GM21528 (cell line): ENCODE measurements around the gene IRX4.

ENCODE experiments used
- ATAC-seq: cut with Tn5 transposase; IDR thresholded peaks from one replicate; pipeline ENCODE4 v1.9.1; 2021; ENCODE audit warnings: mild to moderate bottlenecking, moderate library complexity; ENCODE audit not compliant: unreplicated experiment, low FRiP score

Gene IRX4

DNA sequence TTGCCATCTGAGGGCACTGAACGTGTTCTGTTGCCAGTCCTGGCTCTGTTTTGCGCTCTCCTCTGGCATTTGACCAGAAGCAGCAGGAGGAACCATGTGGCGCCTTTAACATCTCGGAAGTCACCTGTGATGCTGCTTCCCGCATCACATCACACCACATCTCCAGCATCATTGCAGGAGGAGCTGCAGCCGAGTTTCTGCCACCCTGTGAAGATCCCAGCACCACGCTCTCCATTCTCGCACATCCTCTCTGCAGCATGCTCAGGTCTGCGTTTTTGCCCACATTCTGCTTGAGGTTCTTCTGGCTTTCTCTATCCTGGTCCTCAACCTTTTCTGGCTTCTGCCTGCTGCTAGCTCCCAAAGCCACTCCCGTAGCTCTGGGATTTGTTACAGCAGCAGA, 11.0 kb upstream of the IRX4 start:
- no peak for ATAC-seq

DNA sequence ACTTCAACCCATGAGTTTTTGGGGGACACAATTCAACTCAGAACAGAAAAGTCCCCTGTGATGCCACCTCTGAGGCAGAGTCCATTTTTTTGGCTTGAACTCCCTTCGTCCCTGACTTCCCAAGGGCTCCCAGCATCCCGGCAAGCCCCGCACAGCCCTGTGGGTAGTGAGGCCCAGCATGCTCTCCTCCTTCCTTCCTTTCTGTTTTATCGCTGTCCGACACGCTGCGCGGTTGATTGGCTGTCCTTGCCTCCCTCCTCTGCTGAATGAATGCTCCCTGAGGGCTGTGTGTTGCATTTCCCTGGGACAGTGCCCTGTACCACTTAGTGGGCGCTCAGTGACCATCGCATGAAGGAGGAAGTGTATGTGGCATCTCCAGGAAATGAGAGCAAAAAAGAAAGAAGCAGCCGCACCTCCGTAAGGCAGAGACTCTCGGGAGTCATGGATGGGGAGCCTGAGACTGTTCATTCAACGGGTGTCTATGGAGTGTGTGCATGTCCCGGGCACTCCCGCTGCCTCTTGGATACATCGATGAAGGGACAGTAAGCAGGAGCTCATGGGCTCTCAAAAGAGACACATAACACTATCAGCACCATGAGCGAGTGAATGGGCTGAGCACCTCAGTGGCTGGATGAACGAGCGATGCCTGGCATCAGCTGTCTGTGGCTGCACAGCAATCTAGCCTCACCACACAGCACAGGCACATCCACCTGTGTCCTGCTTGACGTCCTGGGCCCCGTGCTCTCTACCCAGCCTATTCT, 10.1 kb upstream of the IRX4 start:
- no peak for ATAC-seq

DNA sequence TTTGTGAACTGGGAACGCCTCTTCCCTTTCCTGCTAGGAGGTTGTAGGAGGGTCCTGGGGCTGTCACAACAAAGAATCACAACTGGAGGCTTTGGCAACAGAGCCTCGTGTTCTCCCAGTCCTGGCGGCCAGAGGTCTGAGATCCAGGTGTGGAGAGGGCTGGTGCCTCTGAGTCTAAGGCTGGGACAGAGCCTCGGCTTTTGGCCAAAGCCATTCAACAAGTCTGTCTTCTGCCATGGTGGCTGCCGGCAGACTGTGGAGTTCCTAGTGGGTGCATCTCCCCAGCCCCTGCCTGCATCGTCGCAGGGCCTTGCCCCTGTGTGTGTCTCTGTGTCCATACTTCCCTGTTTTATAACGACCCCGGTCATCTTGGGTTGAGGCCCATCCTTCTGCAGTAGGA, 9.5 kb upstream of the IRX4 start:
- ATAC-seq, result no peak

DNA sequence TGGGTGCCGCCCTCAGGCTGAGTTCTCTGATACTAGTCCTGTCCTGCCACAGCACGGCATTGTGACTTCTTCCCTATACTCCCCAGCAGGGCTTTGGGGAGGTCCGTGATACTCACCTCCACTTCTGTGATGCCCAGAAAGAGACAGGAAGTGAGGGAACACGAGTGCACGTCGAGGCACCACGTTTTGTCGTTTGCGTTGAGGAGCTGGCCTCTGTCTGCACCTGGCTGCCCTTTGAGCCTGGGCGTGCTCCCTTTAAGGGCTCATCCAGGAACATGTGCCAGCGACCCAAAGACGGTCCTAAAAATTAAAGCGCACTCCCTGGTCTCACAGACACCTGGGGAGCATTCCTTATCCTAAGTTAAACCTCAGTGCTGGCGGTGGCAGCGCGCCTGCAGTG, 8.7 kb upstream of the IRX4 start:
- ATAC-seq, result no peak

DNA sequence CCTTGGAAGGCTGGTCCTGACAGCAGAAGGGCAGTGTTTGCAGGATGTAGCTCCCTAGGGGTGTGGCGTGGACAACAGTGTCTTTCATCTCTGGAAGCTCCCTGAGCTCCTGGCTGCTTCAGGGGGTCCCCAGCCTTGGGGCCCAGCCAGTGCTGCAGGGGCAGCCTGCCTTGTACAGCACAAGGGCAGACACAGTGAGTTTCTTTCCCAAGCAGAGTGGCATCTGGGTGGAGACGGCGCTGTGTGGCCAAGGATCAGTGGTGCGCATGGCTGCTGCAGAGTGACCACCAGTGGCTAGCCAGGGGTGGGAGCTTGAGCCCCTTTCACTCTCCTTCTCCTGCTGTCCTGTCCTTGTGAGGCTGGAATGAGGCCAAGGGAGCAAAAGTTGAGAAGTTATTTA, 7.6 kb upstream of the IRX4 start:
- ATAC-seq, result no peak

DNA sequence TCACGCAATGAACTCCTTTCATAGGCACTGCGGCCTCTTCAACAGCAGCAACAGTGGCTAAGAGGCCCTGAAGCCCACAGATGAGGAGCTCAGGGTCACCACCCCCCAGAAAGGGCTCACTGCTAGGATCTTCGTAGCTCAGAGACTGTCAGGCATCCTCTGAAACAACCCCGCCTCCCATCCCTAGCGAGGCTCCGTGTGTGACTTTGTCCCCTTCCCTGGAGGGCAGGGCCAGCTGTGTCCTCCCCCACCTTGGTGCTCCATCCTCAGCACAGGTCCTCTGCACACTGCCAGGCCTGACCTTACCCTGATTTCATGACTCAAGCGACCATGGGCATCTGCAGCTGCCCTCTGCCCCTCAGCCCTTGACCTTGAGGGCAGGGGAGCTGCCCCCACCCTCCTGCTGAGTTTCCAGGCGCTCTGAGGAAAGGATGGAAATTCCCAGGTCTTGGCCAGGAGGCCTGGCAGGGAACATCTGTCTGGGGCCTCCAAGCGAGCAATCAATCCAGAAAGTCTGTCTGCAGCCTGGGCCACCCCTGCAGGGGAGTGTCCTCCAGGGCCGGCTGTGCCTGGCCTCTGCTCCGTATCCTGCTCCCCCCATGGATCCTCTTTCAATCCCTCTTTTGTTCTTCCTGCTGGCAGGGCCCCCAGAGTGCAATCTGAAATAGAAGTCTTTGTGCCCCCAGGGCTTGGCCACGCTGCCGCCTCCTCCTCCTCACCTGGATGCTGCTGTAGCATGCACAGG, 6.8 kb upstream of the IRX4 start:
- ATAC-seq, result no peak

DNA sequence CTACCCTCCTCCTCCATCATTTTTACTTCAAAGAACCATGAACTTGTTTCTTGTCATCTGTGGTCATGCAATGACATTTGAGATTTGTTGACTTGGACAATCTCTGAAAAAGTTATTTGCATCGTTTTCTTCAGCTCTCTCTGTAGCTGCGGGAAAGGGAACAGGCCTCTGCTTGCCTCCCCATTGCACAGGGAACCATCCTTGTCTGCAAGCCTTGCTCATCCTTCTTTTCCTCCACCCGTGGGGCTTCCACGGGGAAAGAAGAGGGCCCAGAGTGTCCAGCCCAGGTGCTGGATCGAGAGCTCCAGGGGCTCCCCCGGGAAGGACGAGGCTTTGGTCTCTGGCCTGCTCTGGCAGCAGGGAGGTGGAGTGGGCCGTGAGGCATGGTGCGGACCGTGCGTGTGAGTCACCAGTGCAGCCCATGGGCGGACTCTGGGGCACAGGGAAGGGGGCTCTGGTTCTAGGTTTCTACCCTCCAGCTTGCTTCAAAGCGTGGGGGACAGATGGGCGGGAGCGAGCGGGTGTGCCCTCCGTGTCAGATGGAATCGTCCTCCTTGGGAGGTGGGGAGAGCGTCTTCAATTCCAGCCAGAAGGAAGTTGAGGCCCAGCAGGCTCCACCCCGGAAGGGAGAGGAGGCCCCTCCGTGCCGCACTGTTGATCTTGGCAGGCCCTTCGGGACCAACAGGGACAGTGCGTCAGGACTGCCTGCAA, 6.0 kb upstream of the IRX4 start:
- no peak for ATAC-seq

DNA sequence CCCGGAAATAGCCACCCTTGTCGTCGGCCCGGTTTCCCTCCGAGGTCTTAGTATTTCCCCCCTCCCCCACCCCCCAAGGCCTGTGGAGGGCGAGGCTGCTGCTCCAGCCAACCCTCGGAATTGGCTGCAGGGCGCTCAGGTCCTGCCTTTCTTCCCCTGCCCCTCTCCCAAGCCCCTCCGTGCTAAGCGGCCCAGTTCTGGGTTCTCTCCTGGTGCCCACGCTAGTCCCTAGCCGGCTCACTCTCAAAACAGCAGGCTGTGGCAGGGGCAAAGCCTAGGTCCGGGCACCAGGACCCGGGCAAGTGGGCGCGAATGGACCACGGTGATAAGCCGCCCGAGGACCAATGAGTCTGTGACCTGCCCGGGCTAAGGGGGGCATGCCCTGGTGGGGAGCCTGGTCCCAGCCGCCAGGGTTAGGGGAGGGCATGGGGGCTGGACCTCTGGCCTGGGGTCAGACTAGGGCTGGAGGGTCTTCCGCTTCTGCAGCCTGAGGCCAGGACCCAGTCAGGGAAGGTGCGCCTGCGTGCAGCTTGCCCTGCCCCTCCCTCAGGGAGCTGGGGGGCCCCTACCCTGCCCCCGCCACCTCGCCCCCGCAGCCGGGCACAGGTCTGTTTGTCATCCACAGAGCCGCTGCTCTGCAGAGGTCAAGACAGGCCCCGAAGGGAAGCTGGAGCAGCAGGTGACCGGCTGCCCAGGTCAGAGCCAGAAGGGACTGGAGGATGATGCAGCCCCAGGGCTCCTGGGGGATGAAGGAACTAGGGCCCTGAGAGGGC, 5.0 kb upstream of the IRX4 start:
- no peak for ATAC-seq

DNA sequence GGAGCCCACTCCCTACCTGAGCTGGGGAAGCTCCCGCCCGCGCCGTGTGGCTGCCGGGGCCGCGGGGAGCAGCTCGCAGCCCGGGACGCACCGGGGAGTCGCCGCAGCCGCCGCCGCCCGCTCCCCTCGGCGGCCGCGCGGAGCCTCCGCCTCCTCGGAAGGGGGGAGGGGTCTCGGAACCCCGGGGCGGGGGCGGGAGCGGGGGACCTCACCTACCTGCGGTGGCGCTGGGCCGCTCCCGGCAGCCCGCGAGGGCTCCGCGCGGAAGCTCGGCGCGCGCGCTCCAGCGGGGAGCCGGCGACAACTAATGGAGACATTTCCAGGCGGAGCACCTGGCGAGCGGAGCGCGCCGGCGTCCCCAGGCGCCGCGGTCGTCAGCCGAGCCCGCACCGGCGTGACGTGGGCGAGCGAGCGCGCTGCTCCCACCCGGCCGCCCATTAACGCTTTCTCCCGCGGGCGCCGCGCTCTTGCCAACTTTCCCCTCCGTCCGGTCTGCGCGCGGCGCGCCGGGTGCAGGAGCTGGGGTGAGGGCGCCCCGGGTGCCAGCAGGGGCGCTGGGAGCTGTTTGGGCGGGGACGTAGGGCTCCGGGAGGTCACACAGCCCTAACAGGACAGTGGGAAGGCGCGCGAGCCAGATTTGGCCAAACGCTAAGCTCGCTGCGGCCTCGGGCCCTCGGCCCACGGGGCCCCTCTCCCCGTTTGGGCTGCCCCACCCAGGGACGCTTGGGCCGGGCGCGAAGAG, 4.3 kb upstream of the IRX4 start:
- ATAC-seq, result no peak

DNA sequence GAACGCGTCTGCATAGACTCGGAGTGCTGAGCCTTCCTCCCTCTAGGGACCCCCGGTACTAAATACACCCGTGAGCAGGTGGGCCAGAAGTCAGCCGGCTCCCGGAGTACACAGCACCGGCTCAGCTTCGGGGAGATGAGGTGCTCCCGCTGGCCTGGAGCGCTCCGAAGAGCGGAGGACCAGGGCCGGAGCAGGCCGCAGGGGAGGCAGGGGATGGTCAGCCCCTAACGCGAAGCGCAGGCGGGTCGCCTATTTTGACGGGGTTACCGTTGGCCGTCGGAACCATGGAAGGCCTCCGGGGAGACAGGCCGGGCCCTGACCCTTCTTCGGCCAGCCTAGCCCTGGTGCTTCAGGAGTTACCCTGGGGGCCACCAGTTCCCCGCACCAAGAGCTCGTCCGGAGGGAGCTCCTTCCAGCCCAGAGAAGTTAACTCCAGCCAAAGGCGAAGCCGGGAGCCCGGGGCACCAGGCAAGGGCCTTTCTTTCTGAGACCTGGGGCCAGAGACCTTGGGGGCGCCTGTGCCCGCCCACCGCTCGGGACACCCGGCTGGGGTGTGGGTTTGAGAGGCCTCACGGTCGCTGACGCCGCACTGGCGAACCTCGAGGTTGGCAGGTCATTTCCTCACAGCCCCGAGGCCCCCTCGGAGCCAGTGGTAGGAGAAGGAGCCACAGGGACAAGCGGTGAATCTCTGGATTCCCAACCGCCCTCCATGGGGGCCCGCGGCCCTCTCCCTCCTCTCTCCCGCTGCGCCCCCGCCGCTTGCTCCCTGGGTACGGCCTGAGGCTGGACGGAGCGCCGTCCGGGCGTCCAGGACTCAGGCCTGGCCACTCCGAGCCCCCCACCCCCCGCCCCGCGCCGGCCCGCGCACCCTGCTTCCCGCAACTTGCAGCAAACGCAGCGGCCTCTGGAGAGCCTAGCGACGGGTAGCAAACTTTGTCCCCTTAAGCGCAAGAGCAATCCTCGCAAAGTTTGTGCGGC, 3.4 kb upstream of the IRX4 start:
- no peak for ATAC-seq

DNA sequence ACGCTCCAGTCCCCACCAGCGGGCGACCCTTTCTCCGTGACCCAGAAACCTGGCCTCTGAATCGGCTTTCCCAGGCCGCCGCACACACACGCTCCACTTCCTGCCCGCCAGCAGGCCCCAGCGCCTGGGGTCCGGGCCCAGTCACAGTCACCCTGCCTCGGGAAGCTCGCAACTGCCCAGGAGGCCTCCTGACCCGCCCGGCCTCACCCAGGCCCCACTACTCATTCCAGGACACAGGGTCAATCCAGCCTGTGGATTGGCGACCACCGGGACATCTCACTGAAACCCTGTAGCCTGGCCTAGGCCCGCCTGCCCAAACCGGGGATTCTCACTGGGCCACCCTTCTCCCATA, 2.7 kb upstream of the IRX4 start:
- ATAC-seq, result no peak

DNA sequence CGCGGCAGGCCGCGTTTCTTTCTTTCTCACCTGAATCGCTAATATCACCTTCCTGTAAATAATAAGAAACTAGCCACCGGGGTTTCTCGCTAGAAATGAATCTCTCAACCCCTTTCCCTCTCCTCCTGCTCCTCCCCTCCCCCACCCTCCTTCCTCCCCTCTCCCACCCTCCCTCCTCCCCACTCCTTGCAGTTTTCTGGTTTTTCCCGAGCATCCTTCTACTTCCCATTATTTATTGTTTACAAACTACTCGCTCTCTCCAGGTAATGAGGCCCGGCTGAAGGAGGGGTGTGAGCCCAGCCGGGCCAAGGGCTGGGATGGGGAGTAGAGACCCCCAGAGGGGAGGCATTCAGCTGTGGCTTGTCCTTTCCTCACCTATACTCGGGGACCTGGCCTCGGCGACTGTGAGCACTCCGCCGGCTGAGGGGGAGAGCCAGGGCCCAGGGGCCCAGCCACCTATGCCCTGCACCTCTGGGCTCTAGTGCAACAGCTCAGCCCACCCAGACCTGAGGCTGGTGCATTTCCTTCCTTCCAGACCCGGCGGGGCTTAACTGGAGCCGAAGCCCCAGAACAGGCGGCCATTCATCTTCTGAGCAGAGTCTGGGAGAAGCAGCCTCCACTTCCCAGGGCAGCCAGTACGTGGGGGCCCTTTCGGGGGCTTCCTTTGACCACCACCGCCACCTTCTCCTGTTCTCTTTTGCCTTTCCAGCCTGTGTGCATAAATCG, 2.1 kb upstream of the IRX4 start:
- ATAC-seq, result no peak

DNA sequence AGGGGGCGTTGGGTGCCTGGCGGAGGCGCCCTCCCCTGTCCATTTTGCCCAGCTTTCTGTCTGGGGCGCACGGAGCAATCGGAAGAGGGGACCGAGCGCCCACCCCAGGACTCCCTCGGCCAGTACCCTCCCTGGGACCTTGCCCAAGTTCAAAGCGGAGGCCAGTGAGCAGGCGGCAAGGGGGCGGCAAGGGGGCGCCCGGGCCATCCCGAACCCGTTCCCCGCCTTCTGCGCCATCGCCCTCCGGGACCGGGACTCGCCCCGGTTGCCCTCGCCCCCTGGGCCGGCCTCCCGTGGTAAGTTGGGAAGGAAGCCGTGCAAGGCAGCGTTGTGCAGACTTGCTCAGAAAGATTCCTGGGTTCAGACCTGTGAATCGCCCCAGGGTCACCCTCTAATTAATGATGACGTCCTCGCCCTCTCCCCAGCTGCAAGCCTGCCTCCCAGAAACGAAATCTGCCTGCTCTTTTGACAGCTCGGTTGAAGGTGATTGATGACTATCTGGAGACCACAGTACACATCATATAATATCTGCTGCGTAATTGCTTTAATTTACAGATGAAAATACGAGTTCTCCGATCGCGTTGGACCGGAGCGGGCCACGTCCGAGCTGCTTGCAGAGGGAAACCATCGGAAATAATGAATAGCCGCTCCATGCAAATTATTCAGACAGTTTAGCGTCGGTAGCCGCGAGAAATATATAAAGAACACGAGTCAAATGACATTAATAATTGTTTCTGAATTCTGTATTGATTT, 1.4 kb upstream of the IRX4 start:
- no peak for ATAC-seq

DNA sequence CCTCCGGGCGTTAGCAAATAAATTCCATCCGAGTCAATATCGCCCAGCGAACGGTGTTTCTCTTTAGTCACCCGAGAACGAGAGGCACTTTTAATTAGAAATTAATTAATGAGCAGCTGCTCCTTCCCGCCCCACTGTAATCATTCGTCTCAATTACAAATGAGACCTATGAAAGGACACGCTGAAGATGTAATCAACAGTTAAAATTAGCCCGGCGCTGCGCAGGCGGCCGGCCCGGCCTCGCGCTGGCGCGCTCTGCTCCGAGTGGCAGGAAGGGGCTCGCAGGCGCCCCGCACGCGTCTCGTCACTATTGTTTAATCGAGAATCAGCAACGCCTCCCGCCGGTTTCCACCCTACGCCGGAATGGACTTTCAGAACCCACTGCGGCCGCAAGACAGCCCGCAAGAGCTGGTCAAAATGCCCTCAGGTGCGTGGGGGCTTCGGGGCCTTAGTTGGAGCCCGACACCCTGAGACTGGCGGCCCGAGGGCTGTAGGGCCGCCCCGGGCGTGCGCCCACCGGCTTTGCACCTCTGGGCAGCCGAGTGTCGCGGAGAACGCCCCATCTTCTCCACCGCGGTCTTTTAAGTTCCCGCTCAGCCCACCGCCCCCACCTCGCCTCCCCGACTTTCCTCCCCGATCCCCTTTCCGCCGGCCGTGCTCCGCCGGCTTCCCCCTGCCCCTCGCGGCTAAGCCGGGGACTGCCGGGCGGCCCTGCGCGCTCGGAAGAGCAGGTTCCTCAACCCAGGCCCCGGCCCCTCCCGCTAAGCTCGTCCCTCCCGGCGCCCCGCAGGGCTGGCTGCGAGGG, 597 bp upstream of the IRX4 start:
- ATAC-seq, result no peak

DNA sequence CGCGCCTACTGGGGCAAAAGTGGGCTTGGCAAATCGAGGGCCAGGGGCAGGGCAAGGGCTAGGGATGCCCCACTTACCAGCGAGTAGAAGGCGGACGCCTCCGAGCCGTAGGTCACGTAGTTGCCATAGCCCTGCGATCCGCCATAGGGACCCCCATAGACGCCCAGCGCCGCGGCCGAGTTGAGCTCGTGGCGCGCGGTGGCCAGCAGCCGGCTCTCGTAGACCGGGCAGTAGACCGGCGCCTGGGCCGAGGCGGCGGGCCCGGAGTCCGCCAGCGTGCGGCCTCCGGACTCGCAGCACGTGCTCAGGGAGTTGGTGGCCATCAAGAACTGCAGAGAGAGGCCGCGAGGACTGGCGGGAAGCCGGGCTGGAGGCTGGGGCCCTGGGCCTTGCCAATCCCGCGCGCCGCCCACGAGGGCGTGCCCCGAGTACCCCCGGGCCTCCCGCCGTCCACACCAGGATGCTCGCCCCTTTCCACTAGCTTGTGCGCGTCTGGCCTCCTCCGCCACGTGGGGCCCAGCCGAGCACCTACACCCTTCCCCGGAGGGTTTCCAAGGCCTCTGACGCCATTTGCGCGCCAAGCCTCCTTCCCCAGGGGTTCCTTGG, 891 bp downstream of the IRX4 start:
- ATAC-seq, result no peak

DNA sequence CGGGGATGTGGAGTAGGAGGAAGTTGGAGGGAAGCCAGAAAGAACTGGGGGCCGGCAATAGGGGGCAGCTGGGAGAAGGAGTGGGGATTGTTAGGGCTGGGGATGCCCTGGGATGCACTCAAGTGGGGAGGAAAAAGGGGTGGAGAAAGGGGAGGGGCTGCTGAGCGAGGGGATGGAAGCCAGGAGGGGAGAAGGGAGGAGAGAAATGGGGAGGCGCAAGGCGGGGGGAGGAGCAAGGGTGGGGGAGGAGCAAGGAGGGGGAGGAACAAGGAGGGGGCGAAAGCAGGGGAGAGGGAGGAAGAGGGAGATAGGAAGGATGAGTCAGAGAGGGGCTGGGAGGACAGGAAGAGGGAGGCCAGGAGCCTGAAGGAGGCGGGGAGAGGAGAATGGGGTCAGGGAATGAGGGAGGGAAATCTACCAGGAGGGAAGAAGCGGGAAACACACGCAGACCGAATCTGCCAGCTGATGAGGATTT, 1.6 kb downstream of the IRX4 start:
- ATAC-seq, result no peak
